ENCODE results near the gene IGF2BP2.
"Not testable (repeated sequence)": the region's sequence is repeated elsewhere in the genome, so short reads cannot be mapped to it uniquely, and the experiment has no call there.

Gene IGF2BP2

GRCh38 chr3:185825006-185825638 is at the start of gene IGF2BP2:
Gene IGF2BP2 (minus strand): TSS chr3:185825042. CDS start chr3:185824960, 82 bp downstream.
- DNase-seq (ENCODE audit: insufficient read length, low spot score) = no peak
- peak; percentile 69 for FAIRE-seq

GRCh38 chr3:185874119-185874518 is 49.3 kb upstream of the IGF2BP2 start:
- no peak for FAIRE-seq
- DNase-seq (ENCODE audit: insufficient read length, low spot score) = no peak

- FAIRE-seq (no peak), DNase-seq (ENCODE audit: insufficient read length, low spot score) (no peak)
These were observed 42.8 kb upstream of the IGF2BP2 start for GRCh38 chr3:185867650-185868049.

GRCh38 chr3:185866995-185867394 is 42.2 kb upstream of the IGF2BP2 start:
- FAIRE-seq (no peak), DNase-seq (ENCODE audit: insufficient read length, low spot score) (no peak)

GRCh38 chr3:185866555-185866954 is 41.7 kb upstream of the IGF2BP2 start:
- no peak for DNase-seq (ENCODE audit: insufficient read length, low spot score)
- FAIRE-seq = no peak

- FAIRE-seq = no peak
- no peak for DNase-seq (ENCODE audit: insufficient read length, low spot score)
These were observed 40.4 kb upstream of the IGF2BP2 start for GRCh38 chr3:185865247-185865646.

GRCh38 chr3:185864767-185865166 is 39.9 kb upstream of the IGF2BP2 start:
- DNase-seq (ENCODE audit: insufficient read length, low spot score) = no peak

GRCh38 chr3:185862920-185863319 is 38.1 kb upstream of the IGF2BP2 start:
- no peak for FAIRE-seq
- no peak for DNase-seq (ENCODE audit: insufficient read length, low spot score)

More at GRCh38 chr3:185864767-185865166, 39.9 kb upstream of the IGF2BP2 start:
- no peak for FAIRE-seq

- DNase-seq (ENCODE audit: insufficient read length, low spot score) (no peak), FAIRE-seq (no peak)
These were observed 34.6 kb upstream of the IGF2BP2 start for GRCh38 chr3:185859294-185859972.

- FAIRE-seq = no peak
- no peak for DNase-seq (ENCODE audit: insufficient read length, low spot score)
These were observed 33.8 kb upstream of the IGF2BP2 start for GRCh38 chr3:185858502-185859225.

- no peak for DNase-seq (ENCODE audit: insufficient read length, low spot score)
- FAIRE-seq = no peak
These were observed 32.4 kb upstream of the IGF2BP2 start for GRCh38 chr3:185857208-185857607.

- no peak for FAIRE-seq
These were observed 31.8 kb upstream of the IGF2BP2 start for GRCh38 chr3:185856652-185857051.

GRCh38 chr3:185853771-185854170 is 28.9 kb upstream of the IGF2BP2 start:
- DNase-seq (ENCODE audit: insufficient read length, low spot score); FAIRE-seq: not testable (repeated sequence)

More at GRCh38 chr3:185856652-185857051, 31.8 kb upstream of the IGF2BP2 start:
- no peak for DNase-seq (ENCODE audit: insufficient read length, low spot score)

GRCh38 chr3:185852635-185853034 is 27.8 kb upstream of the IGF2BP2 start:
- no peak for FAIRE-seq

GRCh38 chr3:185851959-185852358 is 27.1 kb upstream of the IGF2BP2 start:
- DNase-seq (ENCODE audit: insufficient read length, low spot score) (no peak), FAIRE-seq (no peak)

More at GRCh38 chr3:185852635-185853034, 27.8 kb upstream of the IGF2BP2 start:
- DNase-seq (ENCODE audit: insufficient read length, low spot score) = no peak

GRCh38 chr3:185851046-185851445 is 26.2 kb upstream of the IGF2BP2 start:
- no peak for FAIRE-seq

GRCh38 chr3:185847506-185847905 is 22.7 kb upstream of the IGF2BP2 start:
- DNase-seq (ENCODE audit: insufficient read length, low spot score) = no peak
- no peak for FAIRE-seq

More at GRCh38 chr3:185851046-185851445, 26.2 kb upstream of the IGF2BP2 start:
- no peak for DNase-seq (ENCODE audit: insufficient read length, low spot score)

GRCh38 chr3:185846037-185846436 is 21.2 kb upstream of the IGF2BP2 start:
- DNase-seq (ENCODE audit: insufficient read length, low spot score) (no peak), FAIRE-seq (no peak)

GRCh38 chr3:185844051-185844450 is 19.2 kb upstream of the IGF2BP2 start:
- DNase-seq (ENCODE audit: insufficient read length, low spot score) = no peak
- FAIRE-seq = no peak

GRCh38 chr3:185843635-185844034 is 18.8 kb upstream of the IGF2BP2 start:
- DNase-seq (ENCODE audit: insufficient read length, low spot score) = no peak
- no peak for FAIRE-seq

- no peak for DNase-seq (ENCODE audit: insufficient read length, low spot score)
These were observed 18.3 kb upstream of the IGF2BP2 start for GRCh38 chr3:185843126-185843525.

More at GRCh38 chr3:185843126-185843525, 18.3 kb upstream of the IGF2BP2 start:
- FAIRE-seq = no peak
